Measurements from ENCODE around the gene SF1.
"Not testable (repeated sequence)": the region's sequence is repeated elsewhere in the genome, so short reads cannot be mapped to it uniquely, and the experiment has no call there.

The SF1 gene, protein sequence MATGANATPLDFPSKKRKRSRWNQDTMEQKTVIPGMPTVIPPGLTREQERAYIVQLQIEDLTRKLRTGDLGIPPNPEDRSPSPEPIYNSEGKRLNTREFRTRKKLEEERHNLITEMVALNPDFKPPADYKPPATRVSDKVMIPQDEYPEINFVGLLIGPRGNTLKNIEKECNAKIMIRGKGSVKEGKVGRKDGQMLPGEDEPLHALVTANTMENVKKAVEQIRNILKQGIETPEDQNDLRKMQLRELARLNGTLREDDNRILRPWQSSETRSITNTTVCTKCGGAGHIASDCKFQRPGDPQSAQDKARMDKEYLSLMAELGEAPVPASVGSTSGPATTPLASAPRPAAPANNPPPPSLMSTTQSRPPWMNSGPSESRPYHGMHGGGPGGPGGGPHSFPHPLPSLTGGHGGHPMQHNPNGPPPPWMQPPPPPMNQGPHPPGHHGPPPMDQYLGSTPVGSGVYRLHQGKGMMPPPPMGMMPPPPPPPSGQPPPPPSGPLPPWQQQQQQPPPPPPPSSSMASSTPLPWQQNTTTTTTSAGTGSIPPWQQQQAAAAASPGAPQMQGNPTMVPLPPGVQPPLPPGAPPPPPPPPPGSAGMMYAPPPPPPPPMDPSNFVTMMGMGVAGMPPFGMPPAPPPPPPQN

DNA sequence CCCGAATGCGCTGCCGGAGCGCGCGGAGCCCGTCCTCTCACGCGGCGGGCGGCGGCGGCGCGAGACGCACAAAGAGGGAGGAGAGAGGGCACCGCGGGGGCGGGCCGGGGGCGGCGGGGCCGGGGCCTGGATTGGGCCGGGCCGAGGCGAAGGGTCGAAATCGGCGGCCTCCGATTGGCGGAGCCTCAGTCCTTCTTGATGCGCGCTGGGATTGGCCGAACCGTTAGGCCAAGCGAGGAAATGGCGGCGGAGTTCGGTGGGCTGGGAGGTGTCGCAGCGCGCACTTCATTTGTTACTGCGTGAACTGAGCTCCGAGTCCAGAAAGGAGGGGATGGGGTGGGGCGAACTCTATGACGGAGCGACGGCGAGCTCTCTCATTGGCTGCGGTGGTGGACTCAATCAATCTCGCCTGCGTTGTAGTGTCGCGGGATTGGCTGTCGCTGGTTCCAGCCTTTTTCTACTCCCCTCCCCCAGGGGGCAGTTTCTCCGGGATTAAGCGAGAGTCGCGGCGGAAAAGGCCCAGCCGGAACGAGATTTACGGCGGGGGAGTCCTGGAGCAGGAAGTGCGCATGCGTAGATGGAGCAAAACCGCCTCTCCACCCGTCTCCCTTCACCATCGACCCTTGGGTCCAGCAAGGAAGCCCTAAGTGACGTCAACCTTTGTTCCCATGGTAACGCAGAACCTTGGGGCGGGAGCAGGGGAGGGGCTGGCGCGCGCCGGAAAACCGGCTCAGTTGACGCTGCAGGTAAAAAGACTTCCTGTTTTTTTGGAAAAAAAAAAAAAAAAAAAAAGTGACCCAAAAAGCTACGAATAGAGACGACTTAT lies at the start of gene SF1:
Gene SF1, minus strand, starts transcription at position 70 of the 826 bp plus-strand sequence. CDS start 150 bp downstream, outside the sequence.
- peak; percentile 95 to 98 for DNase-seq (ENCODE audit: low read depth in 2 of 2)

DNA sequence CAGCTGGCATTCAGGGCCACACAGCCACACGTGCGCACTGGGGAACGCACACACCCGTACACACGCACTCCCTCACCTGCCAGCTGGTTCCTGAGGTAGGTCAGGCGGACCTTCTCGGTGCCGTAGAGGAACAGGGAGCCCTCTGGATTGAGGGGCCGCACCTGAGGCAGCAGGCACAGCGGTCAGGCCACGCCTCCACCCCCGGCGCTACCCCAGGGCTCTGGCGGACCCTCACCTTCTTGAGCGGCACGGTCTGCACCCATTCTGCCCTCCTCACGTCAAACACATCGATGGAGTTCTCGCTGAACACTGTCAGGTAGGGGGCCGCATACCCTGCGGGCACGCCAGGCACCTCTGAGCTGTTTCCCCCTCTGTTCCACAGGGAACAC lies 49.1 kb upstream of the SF1 start:
- DNase-seq (ENCODE audit: low read depth in 2 of 2), result no peak

DNA sequence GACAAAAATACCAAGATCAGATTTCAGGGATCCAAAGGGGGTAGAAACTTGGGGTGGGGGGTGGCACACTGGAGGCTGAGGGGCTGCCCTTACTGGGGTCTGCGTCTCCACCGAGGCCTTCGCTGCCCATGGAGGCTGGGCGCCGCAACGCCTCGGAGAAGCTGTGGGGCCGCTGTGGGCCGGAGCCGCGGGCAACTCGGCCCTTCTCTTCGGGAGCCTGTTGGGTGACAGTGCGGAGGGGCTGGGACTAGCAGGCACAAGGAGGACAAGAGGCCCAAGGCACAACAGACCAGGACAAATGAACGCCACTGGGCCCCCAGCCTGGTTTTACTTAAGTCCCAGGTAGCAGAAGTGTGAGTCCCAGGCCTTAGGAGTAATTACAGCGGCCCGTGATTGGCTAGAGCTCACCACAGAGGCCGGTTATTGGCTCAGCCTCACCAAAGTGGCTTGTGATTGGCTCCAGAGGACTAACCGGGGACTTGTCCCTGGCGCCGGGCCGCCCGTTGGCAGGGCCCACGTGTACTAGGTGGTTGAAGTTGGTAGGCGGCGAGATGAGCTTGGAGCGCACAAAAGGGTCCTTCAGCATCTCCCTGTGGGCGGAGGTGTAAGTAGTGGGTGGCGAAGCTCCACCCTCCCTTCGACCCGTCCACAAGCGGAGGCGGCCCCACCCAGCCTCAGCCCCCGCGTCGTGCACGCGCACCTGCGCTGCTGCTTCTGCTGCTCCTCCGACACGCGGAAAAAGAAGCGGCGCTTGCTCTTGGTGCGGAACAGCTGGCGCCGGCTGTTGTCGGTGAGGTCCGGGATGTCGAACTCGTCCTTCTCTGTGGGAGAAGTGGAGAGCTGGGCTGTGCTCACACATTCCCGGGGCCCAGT lies 48.5 kb upstream of the SF1 start:
- no peak for DNase-seq (ENCODE audit: low read depth in 2 of 2)

DNA sequence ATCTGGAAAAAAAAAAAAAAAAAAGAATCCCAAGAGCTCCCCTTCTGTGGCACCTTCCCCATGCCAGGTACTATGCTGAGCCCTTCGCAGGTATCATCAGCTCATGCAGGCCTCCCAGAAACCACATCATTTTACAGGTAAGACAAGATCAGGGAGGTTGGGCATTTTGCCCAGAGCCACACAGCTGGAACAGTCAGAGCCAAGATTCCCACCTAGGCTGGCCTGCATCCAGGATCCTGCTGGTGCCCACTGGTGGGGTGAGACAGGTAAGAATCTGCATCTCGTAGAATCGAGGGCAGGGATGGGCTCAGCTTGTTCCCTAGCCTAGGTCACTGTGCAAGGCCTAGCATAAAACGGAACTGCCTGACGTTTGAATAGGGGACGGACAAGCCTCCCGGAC lies 47.7 kb upstream of the SF1 start:
- DNase-seq (ENCODE audit: low read depth in 2 of 2), result no peak

DNA sequence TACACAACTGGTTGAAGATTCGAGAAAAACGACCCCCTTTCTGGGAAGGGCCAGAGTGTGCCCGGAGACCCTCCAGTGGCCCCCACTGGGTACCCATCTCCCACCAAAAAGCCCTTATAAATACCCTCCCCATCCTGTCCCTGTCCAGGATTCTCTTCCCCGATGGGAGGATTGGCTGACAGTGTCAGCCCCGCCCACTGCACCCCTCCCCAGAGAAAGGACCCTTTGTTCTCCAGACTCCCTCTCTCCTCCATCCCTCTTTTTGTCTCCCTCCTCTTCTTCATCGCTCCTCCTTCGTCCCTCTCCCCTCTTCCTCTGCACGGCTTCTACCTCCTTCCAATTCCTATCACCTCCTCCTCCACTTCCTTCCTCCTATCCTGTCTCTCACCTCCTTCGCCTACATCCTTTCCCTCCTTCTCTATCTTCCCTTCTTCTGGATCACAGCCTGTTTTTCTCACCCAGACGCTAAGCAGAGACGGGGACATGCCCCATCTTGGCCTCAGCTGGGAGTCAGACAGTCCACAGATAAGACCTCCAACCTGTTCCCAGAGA lies 45.3 kb upstream of the SF1 start:
- DNase-seq (ENCODE audit: low read depth in 2 of 2), result no peak

DNA sequence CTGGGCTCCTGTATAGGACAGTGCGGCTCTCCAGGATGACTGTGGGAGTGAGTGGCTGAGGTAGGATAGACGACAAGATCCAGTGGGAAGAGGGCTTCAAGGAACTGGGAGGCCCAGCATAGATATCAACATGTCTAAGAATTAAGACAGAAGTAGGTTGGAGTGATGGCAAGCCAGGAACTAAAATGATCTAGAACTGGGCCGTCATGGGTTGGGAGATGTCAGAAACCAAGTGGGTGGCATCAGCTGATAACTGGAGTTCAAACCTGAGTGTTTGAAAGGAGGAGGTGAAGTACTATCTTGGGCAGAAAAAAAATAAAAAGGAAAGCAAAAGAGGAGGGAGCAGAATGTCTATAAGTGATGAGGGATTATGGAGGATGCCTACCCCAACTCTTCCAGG lies 39.1 kb upstream of the SF1 start:
- DNase-seq (ENCODE audit: low read depth in 2 of 2), result no peak

DNA sequence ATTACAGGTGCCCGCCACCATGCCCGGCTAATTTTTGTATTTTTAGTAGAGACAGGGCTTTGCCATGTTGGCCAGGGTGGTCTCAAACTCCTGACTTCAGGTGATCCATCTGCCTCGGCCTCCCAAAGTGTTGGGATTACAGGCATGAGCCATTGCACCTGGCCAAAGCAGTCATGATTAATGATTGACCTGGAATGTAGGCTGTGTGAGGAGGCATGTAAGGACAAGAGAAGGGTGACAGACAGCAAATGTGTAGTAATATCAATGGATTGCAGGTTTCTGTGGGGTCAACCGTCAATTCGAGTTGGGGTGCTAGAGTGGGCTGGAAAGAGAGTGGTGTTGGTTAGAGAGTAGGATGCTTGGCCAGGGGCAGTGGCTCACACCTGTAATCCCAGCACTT lies 37.1 kb upstream of the SF1 start:
- DNase-seq (ENCODE audit: low read depth in 2 of 2), result not testable (repeated sequence)

DNA sequence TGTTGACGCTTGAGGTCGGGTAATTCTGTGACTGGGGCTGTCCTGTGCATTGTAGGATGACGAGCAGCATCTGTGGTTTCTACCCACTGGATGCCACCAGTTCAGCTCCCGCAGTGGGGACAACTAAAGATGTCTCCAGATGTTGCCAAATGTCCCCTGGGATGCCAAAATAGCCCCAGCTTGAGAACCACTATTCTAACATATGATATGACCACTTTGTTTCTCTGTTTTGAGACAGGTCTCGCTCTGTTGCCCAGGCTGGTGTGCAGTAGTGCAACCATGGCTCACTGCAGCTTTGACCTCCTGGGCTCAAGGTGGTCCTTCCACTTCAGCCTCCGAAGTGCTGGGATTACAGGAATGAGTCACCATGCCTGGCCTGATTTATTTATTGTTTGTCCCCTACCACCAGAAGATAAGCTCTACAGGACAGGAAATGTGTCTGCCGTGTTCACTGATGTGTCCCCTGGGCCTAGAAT lies 36.4 kb upstream of the SF1 start:
- DNase-seq (ENCODE audit: low read depth in 2 of 2), result no peak

DNA sequence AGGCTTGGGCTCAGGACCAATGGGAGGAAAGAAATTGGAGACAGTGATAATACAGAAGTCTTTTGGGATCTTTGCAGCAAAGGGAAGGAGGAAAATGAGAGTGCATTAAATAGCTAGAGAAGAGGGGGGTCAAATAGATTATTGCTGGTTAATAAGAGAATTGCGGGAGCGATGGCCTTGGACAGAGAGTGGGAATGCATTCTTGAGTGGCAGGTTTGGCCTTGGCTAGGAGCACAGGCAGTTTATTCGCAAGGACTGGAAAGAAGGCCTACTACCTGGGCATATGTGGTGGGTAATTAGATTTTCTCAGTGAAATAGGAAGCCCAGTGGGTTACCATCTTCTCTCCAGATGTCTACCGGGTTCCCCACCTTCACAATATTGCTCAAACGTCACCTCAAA lies 35.5 kb upstream of the SF1 start:
- no peak for DNase-seq (ENCODE audit: low read depth in 2 of 2)

DNA sequence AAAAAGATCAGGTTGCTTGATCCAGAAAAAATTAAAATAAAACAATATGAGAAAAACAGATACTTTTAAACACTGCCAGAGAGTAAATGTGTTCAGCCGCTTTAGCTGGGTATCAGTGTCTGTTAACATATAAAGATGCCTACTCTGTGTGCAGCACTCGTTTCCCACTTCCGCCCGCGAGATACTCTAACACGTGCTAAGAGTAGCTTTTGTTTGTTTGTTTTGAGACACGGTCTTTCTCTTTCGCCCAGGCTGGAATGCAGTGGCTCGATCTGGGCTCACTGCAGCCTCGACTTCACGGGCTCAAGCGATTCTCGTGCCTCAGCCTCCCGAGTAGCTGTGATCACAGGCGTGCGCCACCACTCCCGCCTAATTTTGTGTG lies 32.5 kb upstream of the SF1 start:
- no peak for DNase-seq (ENCODE audit: low read depth in 2 of 2)

DNA sequence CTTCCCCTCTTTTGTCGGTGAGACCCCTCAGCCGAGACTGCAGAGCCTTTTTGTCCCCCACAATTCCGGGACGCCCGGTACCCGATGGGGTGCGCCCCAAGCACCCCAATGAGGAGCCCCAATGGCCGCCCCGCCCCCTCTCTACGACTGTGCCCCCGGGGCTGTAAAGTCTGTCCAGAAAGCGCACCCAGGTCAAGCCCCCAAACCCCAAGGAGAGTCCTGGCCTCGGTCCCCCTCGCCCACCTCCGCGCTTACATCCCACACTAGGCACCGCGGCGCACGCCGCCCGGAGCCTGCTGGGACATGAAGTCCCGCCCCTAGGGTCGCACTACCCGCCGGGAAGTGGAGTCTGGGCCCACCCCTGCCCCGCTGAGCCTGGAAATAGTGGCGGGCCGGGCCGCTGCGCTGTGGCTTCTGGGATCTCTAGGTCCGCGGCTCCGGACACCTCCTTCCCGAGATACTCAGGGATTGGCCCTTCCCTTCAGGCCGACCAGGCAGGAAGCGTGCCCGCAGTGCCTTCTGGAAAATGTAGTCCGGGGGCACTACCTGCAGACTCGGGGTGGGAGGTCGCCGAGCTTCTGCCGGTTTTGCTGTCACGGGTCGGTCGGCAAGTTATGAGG lies 32.0 kb upstream of the SF1 start, which contains the start of gene MEN1:
Gene MEN1, minus strand, starts transcription at position 281 of the 620 bp plus-strand sequence. CDS start 442 bp downstream, outside the sequence.
- peak; percentile 58 to 70 for DNase-seq (ENCODE audit: low read depth in 2 of 2)

DNA sequence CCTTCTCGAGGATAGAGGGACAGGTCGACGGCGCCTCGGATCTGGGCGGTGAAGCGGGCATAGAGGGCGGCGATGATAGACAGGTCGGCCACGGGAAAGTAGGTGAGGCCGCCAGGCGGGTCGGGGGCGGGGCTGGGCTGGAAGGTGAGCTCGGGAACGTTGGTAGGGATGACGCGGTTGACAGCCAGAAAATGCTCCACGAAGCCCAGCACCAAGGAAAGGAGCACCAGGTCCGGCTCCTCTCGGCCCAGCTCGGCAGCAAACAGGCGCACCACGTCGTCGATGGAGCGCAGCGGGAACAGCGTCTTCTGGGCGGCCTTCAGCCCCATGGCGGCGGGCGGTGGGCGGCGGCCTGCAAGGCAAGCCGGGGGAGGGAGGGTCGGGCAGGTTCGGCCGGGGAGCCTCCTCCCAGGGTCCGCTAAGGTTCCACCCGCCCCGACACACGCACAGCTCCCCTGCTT lies 31.5 kb upstream of the SF1 start:
- peak in 1 of 2 donors; percentile 21 for DNase-seq (ENCODE audit: low read depth in 2 of 2)

DNA sequence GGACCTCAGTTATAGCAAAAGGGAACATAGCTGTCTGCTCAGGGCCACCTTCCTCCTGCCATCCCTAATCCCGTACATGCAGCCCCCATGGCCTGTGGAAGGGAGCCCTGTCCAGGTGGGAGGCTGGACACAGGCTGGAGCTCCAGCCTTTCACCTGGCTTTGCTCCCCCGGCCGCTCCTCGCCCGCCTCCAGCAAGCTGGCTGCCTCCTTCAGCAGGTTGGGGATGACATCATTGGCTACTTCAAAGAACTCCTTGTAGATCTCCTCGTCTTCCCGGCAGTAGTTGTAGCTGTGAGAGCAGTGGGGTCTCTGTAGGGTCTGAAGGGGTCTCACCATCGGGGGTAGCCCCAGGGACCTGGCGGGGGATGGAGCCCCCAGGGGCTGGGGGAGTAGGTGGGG lies 27.1 kb upstream of the SF1 start:
- no peak for DNase-seq (ENCODE audit: low read depth in 2 of 2)

DNA sequence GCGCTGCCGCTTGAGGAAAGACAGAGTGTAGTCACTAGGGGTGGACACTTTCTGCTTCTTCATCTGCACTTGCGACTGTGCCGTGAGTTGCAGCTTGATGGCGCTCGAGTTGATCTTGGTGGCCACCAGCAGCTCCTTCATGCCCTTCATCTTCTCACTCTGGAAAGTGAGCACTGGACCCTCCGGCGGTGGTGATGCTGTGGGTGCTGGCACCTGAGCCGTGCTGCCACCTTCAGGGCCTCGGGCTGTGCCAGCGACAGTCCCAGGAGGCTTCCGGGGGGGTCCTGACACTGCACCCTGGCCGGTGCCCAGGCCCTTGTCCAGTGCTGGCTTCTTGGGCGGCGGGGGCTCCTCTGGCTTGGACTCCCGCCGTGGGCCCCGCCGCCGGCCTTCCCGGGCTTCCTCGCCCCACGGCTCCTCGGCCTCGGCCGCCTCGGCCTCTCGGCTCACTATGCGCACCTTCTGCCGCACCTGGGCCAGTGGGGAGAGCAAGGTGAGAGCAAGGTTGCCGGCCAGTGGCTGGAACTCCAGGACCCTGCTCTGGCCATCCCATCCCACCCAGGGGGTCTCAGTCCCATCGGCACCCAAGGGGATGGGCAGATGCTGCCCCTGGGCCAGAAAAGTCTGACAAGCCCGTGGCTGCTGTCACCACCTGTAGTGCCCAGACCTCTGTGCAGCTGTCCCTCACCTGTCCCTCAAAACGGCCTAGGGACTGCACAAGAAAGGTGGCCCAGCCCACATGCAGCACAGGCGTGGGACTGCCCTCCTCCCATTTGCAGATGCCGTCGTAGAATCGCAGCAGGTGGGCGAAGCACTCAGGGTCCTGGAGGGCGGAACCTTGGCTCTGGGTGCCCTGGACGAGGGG lies 26.2 kb upstream of the SF1 start:
- no peak for DNase-seq (ENCODE audit: low read depth in 2 of 2)

DNA sequence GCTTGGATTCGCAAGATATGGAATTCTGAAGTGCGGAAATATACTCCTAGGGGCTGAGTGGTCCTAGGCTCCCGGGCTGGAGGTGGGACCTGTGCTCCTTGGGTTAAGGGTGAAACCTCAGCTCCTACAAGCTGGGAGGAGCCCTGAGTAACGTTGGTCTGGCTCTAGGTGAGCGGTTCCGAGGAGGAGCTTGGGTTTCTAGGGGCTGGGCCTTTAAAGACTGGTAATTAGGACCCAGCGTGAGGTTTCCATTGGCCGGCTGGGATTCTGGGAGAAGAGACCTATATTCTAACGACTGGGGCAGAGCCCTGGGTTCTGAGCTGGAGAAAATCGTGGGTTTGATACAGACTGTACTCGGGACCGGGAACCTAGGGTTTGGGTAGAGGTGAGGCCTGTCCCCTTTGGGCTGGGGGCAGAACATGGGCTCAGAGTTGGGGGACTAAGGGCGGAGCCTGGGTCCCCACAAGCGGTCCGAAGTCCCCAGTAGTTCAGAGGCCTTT lies 25.6 kb upstream of the SF1 start:
- no peak for DNase-seq (ENCODE audit: low read depth in 2 of 2)

DNA sequence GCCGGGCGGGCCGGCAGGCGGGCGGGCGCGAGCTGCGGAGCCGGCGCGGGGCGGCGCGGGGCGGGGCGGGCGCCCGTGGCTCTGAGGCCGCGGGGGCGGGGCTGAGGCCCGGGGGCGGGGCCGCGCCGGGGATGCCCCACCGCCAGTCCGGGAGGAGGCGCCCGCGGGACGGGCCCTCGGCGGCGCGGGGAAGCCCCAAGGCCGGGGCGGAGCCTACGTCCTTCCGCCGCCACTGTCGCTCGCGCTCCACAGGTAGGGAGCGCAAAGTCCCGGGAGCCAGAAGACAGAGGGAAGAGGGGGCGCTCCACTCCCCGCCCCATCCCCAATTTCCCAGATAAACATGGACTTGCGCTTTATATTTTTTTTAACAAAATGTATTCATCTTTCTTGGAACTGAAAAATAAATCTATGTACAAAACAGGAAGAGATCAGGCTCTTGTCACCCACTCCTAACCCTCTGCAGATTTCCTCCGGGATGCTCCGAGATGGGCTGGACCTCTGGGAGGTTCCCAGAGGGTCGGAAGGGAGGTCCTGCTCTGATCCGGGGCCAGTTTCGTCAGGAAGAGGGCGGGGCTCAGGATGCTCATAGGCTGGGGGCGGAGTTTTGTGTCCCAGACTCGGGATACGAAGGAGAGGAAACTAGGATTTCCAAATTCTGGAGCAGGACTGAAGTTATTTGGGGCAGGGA lies 25.0 kb upstream of the SF1 start, which contains the start of gene MAP4K2:
Gene MAP4K2, minus strand, starts transcription at position 57 of the 688 bp plus-strand sequence. CDS start 65 bp downstream, outside the sequence.
- DNase-seq (ENCODE audit: low read depth in 2 of 2), result peak; percentile 79 to 91

DNA sequence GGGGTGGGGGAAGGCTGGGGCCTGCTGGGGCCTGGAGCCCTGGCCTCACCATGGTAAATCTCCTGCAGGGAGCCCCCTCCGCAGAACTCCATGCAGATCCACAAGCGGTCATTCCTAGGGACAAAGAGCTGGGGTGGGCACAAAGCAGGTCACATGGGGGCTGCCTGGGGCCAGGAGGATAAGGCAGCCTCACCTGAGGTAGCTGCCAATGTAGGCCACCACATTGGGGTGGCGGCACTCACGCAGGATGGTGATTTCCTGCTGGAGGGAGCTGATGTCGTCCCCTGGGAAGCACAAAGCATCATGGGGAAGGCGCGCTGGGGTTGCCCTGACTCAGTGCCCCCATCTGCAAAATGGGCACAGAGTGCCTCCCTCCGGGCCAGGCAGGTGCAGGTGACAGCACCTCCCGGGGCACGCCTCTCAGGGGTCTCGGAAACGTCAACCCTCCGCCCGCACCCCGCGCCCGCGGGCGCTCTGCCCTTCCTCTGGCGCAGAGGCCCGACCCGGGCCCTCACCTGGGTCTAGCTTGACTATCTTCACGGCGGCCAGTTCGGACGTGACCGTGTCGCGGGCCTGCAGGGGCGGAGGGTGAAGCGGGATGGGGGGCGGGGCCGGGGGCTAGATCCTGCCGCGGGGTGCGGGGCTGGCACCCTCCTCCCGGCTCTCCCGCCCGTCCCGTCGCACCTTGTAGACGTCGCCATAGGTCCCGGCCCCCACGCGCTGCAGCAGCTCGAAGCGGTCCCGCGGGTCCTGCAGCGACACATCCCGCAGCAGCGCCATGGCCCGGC lies 24.2 kb upstream of the SF1 start:
- DNase-seq (ENCODE audit: low read depth in 2 of 2), result peak in 1 of 2 donors; percentile 23

Measured in stimulated activated CD4-positive, alpha-beta T cell treated with anti-CD3 and anti-CD28 coated beads, Interleukin-1b, Interleukin-23, amount 100 ng/mL, for 4 hours (primary cell).